NCI-H128 (cell line): Measurements from ENCODE around the gene TCTA.

Experiments
- DNase-seq: peaks from one replicate; lab custom pipeline; 2025; ENCODE audit not compliant: unreplicated experiment; lab: John Stamatoyannopoulos, UW

TCTA gene

DNA sequence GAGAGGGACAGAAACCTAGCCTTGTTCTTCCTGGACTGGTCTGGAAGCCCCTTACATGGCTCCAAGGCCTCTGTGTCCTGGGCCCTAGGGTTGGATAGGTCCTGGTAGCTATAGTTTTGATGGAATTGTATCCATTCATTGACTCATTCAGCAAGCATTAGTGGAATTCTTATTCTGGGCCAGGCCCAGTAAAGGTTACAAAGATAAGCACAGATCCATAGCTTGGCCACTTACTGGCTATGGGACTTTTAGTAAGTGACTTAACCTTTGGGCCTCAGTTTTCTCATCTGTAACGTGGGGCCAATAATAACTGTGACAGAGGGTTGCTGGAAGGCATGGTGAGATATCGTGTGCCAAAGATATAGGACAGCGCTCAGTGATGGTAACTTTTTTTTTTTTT is 44.2 kb downstream of the TCTA start:
- DNase-seq: no peak

DNA sequence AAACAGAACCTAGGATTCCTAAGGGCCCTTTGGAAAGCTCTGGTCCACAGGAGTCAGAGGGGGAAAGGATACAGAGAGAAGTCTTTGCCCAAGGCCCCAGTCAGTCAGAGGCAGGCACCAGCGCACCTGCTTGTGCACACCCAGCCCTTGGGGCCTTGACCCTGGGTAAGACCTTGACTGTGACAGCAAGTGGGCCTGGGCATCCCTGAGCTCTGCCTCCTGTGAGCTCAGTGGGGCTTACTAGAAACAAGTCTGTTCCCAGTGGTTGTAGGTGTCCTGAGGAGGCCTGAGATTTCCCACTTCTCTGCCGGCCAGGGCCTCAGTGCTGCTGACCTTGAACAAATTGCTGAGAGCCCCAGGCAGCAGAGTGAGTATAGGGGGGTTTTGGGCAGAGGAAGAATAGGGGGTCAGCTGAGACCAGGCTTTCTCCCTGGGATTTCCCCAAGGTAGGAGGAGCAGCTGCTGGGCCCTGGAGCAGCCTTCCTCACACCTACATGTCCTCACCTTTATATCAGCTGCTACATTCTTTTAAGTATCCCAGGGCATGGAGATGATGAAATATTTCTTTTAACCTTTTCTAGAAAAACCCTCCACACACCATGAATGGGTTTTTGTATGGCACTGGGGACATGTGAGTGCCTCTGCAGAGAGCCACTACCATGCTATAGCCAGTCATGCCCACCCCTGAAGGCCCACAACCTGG is 48.1 kb downstream of the TCTA start:
- no peak for DNase-seq

DNA sequence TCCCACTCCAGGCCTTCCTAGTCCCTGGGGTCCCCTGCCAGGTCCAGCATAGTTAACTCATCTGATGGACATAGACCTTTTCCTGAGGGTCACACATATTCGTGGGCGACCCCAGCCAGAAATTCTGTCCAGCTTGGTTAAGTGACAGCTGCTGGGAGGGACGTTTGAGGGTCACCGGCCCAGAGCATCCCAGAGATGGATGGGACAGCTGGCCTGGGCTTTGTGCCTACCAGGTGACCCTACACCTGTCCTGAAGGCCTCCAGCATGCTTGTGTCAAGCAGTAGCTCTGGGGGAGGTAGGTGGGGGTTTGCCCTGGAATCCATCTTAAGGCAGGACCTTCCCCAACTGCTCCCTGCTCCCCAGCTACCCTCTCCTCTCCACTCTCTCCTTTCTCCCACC is 48.7 kb downstream of the TCTA start:
- no peak for DNase-seq

DNA sequence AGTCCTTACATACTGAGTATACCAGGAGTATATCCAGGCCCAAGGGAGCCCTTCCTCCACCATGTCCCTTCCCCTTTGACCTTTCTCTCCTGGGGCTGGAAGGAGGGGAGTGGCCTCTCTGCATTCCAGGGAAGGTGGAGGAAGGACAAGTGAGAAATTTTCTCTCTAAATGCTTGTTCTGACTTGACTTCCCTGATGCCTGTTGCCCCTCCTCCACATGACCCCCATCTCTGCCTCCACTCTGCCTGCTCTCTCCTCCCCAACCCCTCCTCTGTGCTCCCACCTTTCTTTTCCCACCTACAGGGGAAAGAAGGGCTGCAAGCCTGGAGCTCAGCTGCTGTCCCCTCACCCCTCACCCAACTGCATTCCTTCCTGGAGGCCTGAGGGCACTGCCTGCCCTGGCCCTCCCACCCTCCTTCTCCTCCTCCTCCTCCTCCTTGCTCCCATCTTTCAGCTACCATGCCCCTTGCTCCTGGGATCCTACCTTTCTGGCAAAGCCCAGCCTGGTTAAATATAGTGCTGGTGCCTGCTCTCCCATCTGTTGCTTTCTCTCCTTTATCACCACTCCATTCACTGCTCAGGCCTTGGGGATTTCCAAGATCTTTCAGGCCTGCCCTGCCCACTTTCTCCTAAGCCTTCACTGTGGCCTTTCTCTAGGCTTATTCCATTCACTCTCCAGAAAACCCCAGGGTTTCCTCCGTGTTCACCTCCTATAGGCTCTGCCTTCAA is 49.4 kb downstream of the TCTA start:
- no peak for DNase-seq

DNA sequence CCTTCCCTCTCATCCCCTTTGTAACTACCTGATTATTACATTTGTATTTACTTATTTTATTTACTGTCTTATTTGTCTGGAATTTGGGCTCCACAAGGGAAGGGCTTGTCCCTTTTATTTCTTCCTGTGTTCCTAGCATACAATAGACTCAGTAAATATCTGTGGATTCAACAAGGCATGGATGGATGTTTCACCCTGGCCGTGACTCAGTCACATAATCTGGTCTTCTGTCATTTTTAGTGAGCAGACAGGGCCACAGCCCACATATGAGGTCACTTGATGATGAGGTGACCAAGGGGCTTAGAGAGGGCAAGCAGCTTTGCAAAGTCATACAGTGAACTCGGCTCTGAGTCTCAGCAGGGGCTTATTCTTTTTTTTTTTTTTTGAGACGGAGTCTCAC is 50.0 kb downstream of the TCTA start:
- no peak for DNase-seq

DNA sequence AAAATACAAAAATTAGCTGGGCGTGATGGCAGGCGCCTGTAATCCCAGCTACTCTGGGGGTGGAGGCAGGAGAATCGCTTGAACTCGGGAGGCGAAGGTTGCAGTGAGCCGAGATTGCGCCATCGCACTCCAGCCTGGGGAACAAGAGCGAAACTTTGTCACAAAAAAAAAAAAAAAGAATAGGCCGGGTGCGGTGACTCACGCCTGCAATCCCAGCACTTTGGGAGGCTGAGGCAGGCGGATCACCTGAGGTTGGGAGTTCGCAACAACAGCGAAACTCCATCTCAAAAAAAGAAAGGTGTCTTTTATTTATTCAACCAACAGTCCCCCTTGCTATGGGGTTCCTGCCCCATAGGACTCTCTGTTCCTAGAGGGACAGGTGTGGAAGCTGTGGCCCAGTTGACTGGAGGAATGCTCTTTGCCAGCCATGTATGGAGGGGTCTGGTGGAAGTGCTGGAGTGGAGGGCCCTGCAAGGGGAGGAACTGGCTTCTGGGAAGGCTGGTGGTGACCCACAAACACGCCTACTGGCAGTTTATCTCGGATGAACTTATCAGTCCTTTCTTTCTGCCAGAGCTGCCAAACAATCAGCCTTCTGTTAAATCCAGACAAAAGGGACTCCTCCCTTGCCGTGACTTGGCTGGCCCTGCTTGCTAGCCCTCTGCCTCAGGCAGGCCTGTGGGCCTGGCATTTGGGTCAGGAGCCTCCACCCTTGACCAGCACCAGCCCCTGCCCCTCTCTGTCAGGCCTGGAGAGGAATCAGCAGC is 53.2 kb downstream of the TCTA start:
- DNase-seq: no peak
